OCI-LY1 (cell line): ENCODE data around the gene SMYD3.

Experiments used
- H2AFZ ChIP-seq: fragments of 200-600 bp; sonication (generic), shearing (Covaris generic); 2 replicates; pipeline ENCODE4 v1.6.0; 2014; ENCODE audit warnings: antibody characterized with exemption, mild to moderate bottlenecking, low read length
- H3F3A ChIP-seq: fragments of 200-600 bp; sonication (generic), shearing (Covaris generic); 2 replicates; pipeline ENCODE4 v1.6.0; 2014; ENCODE audit warnings: mild to moderate bottlenecking, antibody characterized with exemption, low read length, moderate library complexity; ENCODE audit not compliant: insufficient read depth
- H3K27ac ChIP-seq: fragments of 200-600 bp; sonication (generic); 2 replicates; pipeline ENCODE4 v1.5.1; 2014; ENCODE audit warnings: low read length, mixed run types, mild to moderate bottlenecking, low read depth; ENCODE audit not compliant: poor library complexity, severe bottlenecking
- H3K27me3 ChIP-seq: fragments of 200-600 bp; sonication (generic); 2 replicates; pipeline ENCODE4 v1.6.0; 2014; ENCODE audit warnings: antibody characterized with exemption, mild to moderate bottlenecking, low read length, moderate library complexity; ENCODE audit not compliant: insufficient read depth
- H3K36me3 ChIP-seq: fragments of 200-600 bp; sonication (generic); 2 replicates; pipeline ENCODE4 v1.6.1; 2014; ENCODE audit warnings: mild to moderate bottlenecking, antibody characterized with exemption, low read length, moderate library complexity, mixed read lengths; ENCODE audit not compliant: insufficient read depth
- H3K4me1 ChIP-seq: fragments of 200-600 bp; sonication (generic); 2 replicates; pipeline ENCODE4 v1.5.1; 2014; ENCODE audit warnings: mild to moderate bottlenecking, low read length, moderate library complexity; ENCODE audit not compliant: insufficient read depth, severe bottlenecking
- H3K4me2 ChIP-seq: fragments of 200-600 bp; sonication (generic), shearing (Covaris generic); 2 replicates; pipeline ENCODE4 v1.6.1; 2014; ENCODE audit warnings: low read length
- H3K4me3 ChIP-seq: fragments of 200-600 bp; sonication (generic); 2 replicates; pipeline ENCODE4 v1.5.1; 2014; ENCODE audit warnings: low read length, low read depth, mild to moderate bottlenecking, mixed read lengths; ENCODE audit not compliant: poor library complexity, severe bottlenecking
- H3K79me2 ChIP-seq: fragments of 200-600 bp; shearing (Covaris generic); 2 replicates; pipeline ENCODE4 v1.6.1; 2016; ENCODE audit warnings: mixed run types, low read length, mixed read lengths; ENCODE audit not compliant: insufficient read depth
- H3K9ac ChIP-seq: fragments of 200-600 bp; sonication (generic), shearing (Covaris generic); 2 replicates; pipeline ENCODE4 v1.6.1; 2014; ENCODE audit warnings: mild to moderate bottlenecking, low read length, mixed read lengths
- H3K9me2 ChIP-seq: fragments of 200-600 bp; sonication (generic), shearing (Covaris generic); 2 replicates; pipeline ENCODE4 v1.6.1; 2014; ENCODE audit warnings: low read depth, mild to moderate bottlenecking, low read length, mixed read lengths
- H3K9me3 ChIP-seq: fragments of 200-600 bp; shearing (Covaris generic); 2 replicates; pipeline ENCODE4 v1.6.1; 2014; ENCODE audit warnings: low read length, mixed read lengths
- H4K20me1 ChIP-seq: fragments of 200-600 bp; sonication (generic), shearing (Covaris generic); 2 replicates; pipeline ENCODE4 v1.6.0; 2016; ENCODE audit warnings: mild to moderate bottlenecking, low read length; ENCODE audit not compliant: insufficient read depth
- EZH2 ChIP-seq: fragments of 200-600 bp; sonication (generic), shearing (Covaris generic); IDR thresholded peaks from 2 replicates; pipeline ENCODE4 v1.8.0; 2017; ENCODE audit warnings: borderline replicate concordance, mixed run types, mild to moderate bottlenecking, antibody characterized with exemption, low read length, moderate library complexity, mixed read lengths
- TF ChIP-seq, protein P1 (sequence below): fragments of 200-600 bp; sonication (generic), shearing (Covaris generic); IDR thresholded peaks from 2 replicates; pipeline ENCODE4 v1.5.1; 2017; ENCODE audit warnings: mild to moderate bottlenecking, antibody characterized with exemption, low read length, moderate library complexity, mixed read lengths

SMYD3 gene

GRCh38 chr1:246003442-246003730 is 503.7 kb downstream of the SMYD3 start:
- H3K4me2 ChIP-seq = no peak overlapping the region
- TF ChIP-seq EZH2 = no peak
- TF ChIP-seq, protein P1, sequence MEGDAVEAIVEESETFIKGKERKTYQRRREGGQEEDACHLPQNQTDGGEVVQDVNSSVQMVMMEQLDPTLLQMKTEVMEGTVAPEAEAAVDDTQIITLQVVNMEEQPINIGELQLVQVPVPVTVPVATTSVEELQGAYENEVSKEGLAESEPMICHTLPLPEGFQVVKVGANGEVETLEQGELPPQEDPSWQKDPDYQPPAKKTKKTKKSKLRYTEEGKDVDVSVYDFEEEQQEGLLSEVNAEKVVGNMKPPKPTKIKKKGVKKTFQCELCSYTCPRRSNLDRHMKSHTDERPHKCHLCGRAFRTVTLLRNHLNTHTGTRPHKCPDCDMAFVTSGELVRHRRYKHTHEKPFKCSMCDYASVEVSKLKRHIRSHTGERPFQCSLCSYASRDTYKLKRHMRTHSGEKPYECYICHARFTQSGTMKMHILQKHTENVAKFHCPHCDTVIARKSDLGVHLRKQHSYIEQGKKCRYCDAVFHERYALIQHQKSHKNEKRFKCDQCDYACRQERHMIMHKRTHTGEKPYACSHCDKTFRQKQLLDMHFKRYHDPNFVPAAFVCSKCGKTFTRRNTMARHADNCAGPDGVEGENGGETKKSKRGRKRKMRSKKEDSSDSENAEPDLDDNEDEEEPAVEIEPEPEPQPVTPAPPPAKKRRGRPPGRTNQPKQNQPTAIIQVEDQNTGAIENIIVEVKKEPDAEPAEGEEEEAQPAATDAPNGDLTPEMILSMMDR = 0 out of 2 replicates have a peak, but pooled peaks have one; percentile 1
- H3K36me3 ChIP-seq = no peaks in the 10 kb centered on the region
- no peaks in the 10 kb centered on the region for H3F3A ChIP-seq
- no peaks in the 10 kb centered on the region for H4K20me1 ChIP-seq
- no peak overlapping the region for H3K27ac ChIP-seq
- no peak overlapping the region for H3K9ac ChIP-seq
- H3K79me2 ChIP-seq = no peaks in the 10 kb centered on the region
- H2AFZ ChIP-seq = no peak overlapping the region
- H3K4me3 ChIP-seq = no peak overlapping the region
- H3K9me2 ChIP-seq = no peaks in the 10 kb centered on the region
- peaks cover 10% of the 10 kb centered on the region for H3K4me1 ChIP-seq
- H3K27me3 ChIP-seq = no peaks in the 10 kb centered on the region
- no peaks in the 10 kb centered on the region for H3K9me3 ChIP-seq

DNA sequence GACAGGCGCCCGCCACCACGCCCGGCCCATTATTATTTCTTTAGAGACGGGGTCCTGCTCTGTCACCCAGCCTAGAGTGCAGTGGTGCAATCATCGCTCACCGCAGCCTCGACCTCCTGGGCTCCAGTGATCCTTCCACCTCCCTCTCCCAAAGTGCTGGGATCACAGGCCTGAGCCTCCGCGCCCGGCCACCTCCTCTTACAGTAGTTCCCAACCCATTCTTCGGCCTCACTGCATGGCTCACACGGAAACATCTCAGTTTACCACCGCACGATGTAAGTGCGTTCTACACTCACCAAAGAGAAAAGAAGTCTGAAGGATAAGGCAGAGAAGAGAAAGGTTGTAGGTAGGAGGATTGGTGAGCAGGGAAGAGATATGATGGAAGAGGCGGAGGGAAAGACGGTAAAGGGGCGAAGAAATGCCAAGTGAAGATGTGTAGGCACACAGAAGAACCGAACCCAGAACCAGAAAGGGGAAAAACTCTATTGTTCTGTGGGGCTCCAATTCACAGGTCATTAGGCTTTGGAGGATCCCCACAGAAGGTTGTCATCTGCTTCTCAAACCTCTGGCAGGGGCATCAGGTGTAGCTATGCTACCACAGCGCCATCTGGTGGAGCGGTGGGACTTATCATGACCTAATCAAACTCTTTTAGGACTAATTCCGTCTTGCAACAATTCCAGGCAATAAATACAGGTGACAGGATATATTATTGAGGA is 504.2 kb downstream of the SMYD3 start:
- no peak overlapping the region for H2AFZ ChIP-seq
- TF ChIP-seq EZH2 = no peak
- TF ChIP-seq, protein P1 = peak; percentile 88
- H3K9me3 ChIP-seq = no peaks in the 10 kb centered on the region

DNA sequence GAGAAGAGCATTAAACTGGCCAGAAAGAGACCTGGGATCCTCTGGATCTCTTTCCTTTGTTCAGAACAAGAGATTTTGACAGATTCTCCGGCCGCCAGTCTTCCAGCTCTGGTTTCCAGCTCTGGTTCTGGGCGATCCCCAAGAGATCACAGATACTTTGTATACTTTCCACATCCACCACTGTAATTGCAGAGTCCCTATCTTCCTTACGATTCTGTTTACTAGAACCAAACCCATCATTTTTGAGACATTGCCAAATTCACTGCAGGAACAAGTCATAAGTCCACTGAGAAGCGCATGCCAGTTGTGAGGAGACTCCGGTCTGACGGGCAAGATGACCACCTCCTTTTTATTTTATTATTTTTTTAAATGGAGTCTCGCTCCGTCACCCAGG is 505.2 kb downstream of the SMYD3 start:
- H3K79me2 ChIP-seq = no peaks in the 10 kb centered on the region
- no peak overlapping the region for H3K9ac ChIP-seq
- no peak overlapping the region for H3K27ac ChIP-seq
- no peaks in the 10 kb centered on the region for H3F3A ChIP-seq
- no peak overlapping the region for H2AFZ ChIP-seq
- H3K4me1 ChIP-seq = peaks cover 10% of the 10 kb centered on the region
- no peak overlapping the region for H3K4me3 ChIP-seq
- H3K9me2 ChIP-seq = no peaks in the 10 kb centered on the region
- H4K20me1 ChIP-seq = no peaks in the 10 kb centered on the region
- no peaks in the 10 kb centered on the region for H3K27me3 ChIP-seq
- H3K36me3 ChIP-seq = no peaks in the 10 kb centered on the region
- no peaks in the 10 kb centered on the region for H3K9me3 ChIP-seq
- H3K4me2 ChIP-seq = no peak overlapping the region
- TF ChIP-seq, protein P1 = no peak
- no peak for TF ChIP-seq EZH2

More for the DNA sequence above, 504.2 kb downstream of the SMYD3 start:
- Histone ChIP-seq H3K79me2 (no peaks in the 10 kb centered on the region), H3F3A (no peaks in the 10 kb centered on the region), H3K9me2 (no peaks in the 10 kb centered on the region), H3K4me1 (peaks cover 10% of the 10 kb centered on the region), H3K36me3 (no peaks in the 10 kb centered on the region), H3K27me3 (no peaks in the 10 kb centered on the region), H4K20me1 (no peaks in the 10 kb centered on the region), H3K27ac (no peak overlapping the region), H3K4me3 (no peak overlapping the region), H3K4me2 (no peak overlapping the region), H3K9ac (no peak overlapping the region)
